Measurements from ENCODE around the gene GLIPR2. TPM values are rescaled to one million over a fixed set of nuclear protein-coding genes. Genes with fewer than 3 reads are reported as not detected.

Gene GLIPR2
- total RNA-seq, 1 donor from 2014 or later: 54.4 TPM

- Histone ChIP-seq H3K9me3 (no peaks in the 10 kb centered on the region), H3K4me1 (no peaks in the 10 kb centered on the region), H3K4me3 (no peak overlapping the region), H3K36me3 (peaks cover 13 to 42% of the 10 kb centered on the region in 2 donors), H3K27ac (no peak overlapping the region), H3K27me3 (no peaks in the 10 kb centered on the region)
- intact Hi-C loops (cut with DNase I): no loop called here
- TF ChIP-seq CTCF (IDR thresholded peaks at IDR 0.05): no peak
- no peak for DNase-seq (ENCODE audit: low spot score in 2 of 2)
These were observed 13.0 kb upstream of the GLIPR2 start for GRCh38 chr9:36123515-36123914.

GRCh38 chr9:36125062-36125855, 11.3 kb upstream of the GLIPR2 start:
- no peaks in the 10 kb centered on the region for H3K27me3 ChIP-seq
- H3K4me1 ChIP-seq: no peaks in the 10 kb centered on the region
- no peak overlapping the region for H3K27ac ChIP-seq
- intact Hi-C loops (cut with DNase I): no loop called here
- TF ChIP-seq CTCF (IDR thresholded peaks at IDR 0.05): no peak
- H3K4me3 ChIP-seq: no peak overlapping the region
- no peaks in the 10 kb centered on the region for H3K9me3 ChIP-seq
- H3K36me3 ChIP-seq: peaks cover 10 to 29% of the 10 kb centered on the region in 2 donors
- no peak for DNase-seq (ENCODE audit: low spot score in 2 of 2)

GRCh38 chr9:36126016-36126730, 10.4 kb upstream of the GLIPR2 start:
- no peak for TF ChIP-seq CTCF (IDR thresholded peaks at IDR 0.05)
- peaks cover 10 to 24% of the 10 kb centered on the region in 2 donors for H3K36me3 ChIP-seq
- H3K4me3 ChIP-seq: no peak overlapping the region
- no peaks in the 10 kb centered on the region for H3K9me3 ChIP-seq
- no peaks in the 10 kb centered on the region for H3K27me3 ChIP-seq
- intact Hi-C loops (cut with DNase I): no loop called here
- no peak overlapping the region for H3K27ac ChIP-seq
- DNase-seq (ENCODE audit: low spot score in 2 of 2): no peak
- H3K4me1 ChIP-seq: no peaks in the 10 kb centered on the region

- no peaks in the 10 kb centered on the region for H3K27me3 ChIP-seq
- intact Hi-C loops (cut with DNase I): no loop called here
- no peaks in the 10 kb centered on the region for H3K4me1 ChIP-seq
- no peak for DNase-seq (ENCODE audit: low spot score in 2 of 2)
- TF ChIP-seq CTCF (IDR thresholded peaks at IDR 0.05): no peak
- no peak overlapping the region for H3K4me3 ChIP-seq
- H3K9me3 ChIP-seq: no peaks in the 10 kb centered on the region
- H3K36me3 ChIP-seq: peaks cover 2 to 14% of the 10 kb centered on the region in 2 donors
- H3K27ac ChIP-seq: no peak overlapping the region
These were observed 8.8 kb upstream of the GLIPR2 start for GRCh38 chr9:36127652-36128244.

- no peaks in the 10 kb centered on the region for H3K9me3 ChIP-seq
- H3K4me1 ChIP-seq: no peaks in the 10 kb centered on the region
- DNase-seq (ENCODE audit: low spot score in 2 of 2): no peak
- H3K27me3 ChIP-seq: no peaks in the 10 kb centered on the region
- TF ChIP-seq CTCF (IDR thresholded peaks at IDR 0.05): no peak
- peaks cover 0 to 10% of the 10 kb centered on the region in 2 donors for H3K36me3 ChIP-seq
- no peak overlapping the region for H3K27ac ChIP-seq
- no peak overlapping the region for H3K4me3 ChIP-seq
- intact Hi-C loops (cut with DNase I): no loop called here
These were observed 8.2 kb upstream of the GLIPR2 start for GRCh38 chr9:36128349-36128748.
